Stimulated activated CD8-positive, alpha-beta memory T cell treated with anti-CD3 and anti-CD28 coated beads, Interleukin-2, amount 100 ng/mL, for 48 hours (primary cell): Measurements from ENCODE around the gene IL1RN.

Source experiments
- DNase-seq, 2 donors: peaks; one replicate each; pipeline ENCODE4 v3.0.0-alpha.2; 2020; ENCODE audit warnings: low read depth in 2 of 2

IL1RN gene

DNA sequence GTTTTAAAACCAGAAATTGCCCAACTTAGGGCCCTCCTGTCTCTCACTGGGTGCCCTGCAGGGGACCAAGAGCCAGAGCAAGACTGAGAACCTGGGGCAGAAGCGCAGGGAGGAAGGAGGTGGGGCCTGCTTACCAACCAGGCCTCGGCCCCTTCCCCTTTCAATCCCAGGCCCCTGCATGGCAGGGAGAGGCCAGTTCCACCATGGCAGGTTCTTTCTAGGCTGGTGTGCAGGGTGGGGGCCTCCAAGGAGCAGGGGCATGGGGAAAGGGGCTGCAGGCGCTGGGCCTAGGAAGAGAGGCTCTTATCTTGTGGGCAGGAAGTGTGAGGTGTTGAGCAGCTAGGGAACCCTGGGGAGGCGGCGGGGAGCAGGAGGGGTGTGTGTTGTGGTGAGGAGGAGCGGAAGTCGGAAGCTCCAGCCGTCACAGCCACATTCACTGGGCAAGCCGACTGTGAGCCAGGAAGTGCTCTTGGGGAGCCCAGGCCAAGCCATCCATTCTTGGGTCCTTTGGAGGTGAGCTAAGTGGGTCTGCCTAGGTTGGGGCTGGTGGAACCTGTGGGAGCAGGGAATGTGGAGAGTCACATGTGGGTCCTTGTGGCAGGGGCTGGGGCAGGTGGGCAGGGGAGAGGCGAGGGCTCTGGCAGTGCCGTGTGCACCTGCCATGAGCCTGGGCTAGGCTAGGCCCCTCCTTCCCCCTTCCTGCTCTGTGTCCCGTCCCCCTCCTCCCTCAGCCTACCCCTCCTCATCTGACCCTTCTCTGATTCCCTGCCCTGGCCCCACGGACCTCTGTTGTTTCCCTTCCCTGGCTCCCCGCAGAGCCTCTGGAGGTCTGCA lies 46.4 kb downstream of the IL1RN start, which contains the start of gene PSD4:
TSS of gene PSD4 (plus strand) at position 430 of the 834 bp plus-strand sequence. CDS start 8,486 bp downstream, outside the sequence.
- DNase-seq = peak; percentile 79

DNA sequence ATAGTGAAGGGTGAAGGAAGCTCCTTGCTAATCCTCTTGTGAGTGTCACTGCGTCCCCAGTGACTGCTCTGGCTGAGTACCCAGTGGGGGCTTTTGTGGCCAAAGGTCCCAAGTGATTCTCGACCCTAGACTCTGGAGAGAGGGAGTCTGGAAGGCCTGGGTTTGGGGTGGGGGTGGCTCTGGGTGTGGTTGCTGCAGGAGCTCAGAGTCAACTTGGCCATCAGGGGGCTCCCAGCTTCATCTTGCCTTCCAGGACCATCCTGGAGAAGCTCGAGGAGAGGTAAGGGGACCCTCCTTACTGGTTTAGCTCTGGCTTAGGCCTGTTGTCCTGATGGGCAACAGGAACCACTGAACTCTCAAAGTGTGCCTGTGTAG lies 47.0 kb downstream of the IL1RN start:
- DNase-seq = no peak

DNA sequence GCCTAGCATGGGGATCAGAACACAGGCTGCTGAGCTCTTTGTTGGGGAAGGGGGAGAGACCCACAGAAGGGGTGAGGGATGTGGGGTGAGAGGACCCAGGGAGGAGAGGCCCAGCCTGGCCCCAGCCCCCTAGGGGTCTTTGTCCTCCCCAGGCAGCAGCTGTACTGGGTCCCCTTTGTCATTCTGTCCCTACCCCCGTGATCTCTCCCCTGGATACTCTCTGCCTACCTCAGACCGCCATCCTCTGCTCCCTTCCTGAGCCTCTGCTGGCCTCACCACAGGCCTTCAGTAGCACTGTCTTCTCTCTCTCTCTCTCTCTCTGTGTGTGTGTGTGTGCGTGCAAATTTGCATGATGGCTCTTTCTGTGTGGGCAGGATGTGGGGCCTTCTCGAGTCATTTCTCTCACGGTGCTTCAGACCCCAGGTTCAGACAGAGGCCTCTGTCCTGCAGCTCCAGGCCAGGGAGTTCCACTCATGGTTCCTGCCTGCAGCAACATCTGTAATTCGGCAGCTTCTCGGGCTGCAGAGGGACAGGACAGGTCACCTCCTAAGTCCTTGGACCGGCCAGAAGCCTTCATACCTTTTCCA lies 47.7 kb downstream of the IL1RN start:
- peak in 1 of 2 donors; percentile 55 for DNase-seq

DNA sequence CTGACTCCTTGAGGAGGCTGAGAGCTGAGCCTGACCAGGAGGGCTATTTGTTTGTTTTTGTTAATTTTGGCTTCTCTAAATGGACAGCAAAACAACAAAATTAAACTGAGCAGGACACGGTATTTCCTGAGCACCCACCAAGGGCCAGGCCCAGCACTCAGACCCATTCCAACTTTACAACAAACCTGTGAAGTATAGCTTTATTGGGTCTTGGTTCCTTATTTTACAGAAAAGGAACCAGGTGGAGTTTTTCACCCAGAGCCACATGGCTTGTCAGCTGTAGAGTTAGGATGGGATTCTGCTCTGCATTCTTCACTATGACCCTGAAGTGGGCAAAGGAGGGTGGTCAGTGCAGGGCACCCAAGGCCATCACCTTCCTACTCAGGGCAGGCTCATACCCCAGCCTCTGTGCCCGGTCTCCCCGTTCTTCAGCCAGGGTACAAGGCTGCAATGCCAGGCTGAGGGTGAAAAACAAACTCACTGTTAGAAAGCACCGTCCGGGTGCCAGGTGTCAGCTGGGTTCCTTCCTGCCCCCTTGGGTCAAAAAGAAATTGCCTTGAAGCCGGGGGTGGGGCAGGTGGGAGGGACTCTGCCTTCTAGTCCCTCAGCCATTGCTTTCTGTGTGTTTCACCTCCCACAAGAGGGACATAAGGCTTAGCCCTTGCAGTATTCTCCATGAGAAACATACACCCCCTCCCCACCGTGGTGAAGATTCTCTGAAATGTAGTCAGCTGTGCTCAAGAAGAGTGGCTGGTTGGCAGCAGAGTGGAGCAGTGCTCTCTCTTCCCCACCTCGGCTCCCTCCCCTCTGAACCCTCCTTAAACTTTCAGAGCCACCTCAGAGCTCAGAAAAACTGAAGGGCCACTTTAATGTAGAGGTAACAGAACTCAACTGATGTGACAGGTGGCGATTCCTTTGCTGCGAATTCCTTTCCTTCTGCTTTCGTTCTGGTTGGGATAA lies 48.6 kb downstream of the IL1RN start:
- DNase-seq = no peak

DNA sequence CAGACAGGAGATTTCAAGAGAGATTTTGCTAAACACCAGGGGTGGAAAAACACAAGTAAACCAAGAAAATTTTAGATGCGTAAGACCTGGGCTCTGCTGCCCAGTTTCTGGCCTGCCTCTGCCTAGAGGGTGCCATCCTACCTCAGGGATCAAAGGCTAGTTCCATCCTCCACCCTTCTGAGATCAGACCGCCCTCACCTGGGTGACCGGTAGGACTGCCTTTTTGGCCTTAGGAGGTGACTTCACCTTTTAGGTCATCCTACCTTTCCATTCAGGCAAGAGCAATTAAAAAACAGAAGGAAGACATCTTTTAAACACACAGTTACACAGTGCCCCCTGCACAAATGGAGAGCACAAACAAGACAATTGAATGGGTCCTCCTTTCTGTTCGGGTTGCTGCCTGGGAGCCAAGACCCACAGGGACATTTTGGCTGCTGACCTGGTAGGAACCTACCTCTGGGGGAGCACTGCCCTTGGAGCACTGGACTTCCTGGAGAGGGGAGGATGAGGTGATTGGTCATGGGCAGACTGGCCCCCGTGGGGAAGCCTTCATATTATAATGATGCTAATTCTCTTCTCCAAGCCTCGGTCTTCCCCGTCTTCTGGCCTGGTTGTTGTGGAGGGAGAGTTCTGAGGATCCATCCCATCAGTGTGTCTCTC lies 49.4 kb downstream of the IL1RN start:
- no peak for DNase-seq

DNA sequence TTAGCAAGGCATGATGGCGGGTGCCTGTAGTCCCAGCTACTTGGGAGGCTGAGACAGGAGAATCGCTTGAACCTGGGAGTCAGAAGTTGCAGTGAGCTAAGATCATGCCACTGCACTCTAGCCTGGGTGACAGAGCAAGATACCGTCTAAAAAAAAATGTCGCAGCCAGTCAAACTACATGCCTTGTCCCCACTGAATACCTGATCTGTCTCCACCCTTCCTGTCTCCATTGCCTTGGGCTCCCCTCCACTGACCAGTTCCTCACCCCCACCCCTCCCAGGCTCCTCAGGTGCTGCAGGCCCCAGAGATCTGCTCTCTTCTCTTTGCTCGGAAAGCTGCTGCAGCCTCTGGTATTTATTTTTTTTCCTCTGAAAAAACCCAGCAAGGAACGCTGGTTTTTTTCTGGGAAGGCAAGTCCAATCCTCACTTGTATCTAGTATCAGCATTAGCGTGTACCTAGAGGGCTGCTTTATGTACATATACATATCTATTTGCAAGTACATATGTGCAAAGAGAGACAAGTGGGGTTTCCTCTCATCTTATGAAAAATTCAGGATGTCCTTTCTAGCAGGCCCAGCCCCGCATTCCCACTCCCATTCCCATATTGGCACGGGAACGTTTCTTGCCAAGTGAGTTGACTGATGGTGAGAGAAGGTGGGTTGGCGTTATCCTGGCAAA lies 50.8 kb downstream of the IL1RN start:
- DNase-seq = no peak

DNA sequence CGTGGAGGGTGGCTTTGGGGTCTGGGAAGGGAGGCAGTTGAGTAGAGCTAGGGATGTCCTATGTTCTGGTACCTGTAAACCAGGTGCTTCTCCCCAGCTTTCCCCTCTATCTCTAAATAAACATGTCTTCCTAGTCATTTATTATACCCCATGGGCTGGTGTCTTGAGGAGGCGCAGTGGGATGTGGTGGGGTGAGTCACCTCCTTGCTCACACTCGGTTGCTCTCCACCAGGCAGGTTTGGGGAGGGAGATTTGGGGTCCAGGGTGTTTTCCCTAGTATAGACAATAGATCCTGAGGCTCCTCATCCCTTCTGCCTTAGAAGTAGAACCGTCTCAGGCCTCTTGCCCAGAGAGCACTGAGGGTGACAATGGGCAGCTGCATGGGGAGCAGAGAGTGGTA lies 51.5 kb downstream of the IL1RN start:
- no peak for DNase-seq

DNA sequence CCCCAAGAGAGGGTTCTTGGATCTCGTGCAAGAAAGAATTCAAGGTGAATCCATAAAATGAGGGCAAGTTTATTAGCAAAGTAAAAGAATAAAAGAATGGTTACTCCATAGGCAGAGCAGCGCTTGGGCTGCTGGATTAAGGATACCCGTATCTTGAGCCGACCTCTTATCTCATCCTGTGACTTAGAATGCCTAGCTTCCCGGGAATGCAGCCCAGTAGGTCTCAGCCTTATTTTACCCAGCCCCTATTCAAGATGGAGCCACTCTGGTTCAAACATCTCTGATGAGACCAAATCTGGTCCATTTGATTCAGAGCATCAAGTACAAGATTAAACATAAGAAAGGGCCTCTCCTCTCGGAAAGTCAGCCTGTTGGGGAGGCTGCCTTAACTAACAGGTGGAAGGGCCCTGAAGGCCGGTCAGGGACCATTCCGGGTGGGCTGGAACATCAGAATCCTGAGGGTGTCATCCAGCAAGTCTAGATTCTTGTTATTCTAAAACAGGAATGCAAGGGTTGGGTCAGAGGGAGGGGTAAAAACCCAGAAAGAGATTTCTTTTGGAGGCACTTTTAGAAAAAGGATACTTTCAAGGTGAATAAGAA lies 52.1 kb downstream of the IL1RN start:
- no peak for DNase-seq

DNA sequence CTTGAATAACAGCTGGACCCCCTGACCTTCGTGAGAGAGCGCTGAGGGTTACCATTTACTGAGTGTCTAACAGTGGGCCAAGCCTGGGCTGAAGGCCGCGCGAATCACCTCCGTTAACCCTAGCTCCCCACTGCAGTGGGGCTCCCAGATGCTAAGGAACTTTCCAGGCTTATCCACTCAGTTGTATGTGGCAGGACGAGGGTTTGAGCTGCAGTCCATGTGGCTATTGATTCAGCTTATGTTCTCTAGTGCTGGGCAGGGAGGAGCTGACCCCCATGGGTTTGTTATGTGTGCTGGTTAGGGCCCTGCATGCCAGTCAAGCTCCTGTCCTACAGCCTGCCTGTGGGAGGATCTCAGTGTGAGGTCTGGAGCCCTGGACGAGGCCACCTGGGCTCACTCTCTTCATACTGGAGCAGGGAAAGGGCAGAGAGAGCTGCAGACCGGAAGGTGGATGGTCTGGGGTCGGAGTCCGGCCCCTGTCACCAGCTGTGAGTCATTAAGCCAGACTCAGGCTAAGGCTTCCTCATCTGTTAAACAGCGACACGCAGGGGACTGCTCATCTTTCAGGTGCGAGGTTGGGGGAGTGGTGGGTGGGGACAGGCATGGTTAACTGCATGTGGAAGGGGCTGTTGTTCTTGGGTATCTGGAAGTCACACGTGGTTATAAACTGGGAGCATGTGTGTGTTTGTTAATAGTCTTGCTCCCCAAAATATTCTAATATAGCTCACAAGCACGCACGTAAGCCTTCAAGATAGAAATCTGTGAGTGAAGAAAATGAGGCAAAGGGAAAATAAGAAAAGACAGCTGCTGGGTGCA lies 52.9 kb downstream of the IL1RN start:
- DNase-seq = no peak

DNA sequence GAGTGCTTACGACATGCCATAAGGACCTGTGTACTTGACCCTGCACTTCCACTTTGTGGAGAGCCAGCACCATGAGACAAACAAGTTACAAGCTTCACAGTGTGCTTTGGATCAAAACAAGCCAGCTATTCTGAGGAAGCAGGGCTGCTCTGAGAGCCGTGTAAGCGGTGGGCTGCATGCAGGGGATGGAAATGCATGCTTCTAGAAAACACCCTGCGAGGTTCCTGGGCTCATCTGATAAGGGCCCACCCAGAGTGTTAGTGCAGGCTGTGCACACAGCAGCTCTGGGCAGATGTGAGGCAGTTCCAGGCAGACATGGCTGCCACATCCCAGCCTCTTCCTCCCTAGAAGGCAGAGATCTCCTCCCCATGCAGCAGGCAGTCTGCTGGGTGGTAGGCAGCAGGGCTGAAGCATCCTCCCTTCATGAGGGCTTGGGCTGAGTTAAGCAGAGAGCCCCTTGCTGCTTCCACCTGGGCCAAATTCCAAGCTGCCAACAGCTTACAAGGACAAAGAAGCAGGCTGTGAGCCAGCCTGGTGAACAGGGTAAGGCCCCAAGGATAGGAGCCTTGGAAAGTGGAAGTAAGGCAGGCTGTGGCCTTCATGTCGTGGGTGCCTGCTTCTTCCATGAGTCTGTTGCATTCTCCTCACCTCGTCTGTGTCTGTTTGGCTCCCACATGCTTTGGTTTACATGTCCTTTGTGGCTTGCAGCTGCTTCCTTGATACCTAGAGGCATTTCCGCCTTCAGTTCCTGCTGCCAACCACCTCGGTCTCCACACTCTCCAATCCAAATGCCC lies 54.1 kb downstream of the IL1RN start:
- no peak for DNase-seq

DNA sequence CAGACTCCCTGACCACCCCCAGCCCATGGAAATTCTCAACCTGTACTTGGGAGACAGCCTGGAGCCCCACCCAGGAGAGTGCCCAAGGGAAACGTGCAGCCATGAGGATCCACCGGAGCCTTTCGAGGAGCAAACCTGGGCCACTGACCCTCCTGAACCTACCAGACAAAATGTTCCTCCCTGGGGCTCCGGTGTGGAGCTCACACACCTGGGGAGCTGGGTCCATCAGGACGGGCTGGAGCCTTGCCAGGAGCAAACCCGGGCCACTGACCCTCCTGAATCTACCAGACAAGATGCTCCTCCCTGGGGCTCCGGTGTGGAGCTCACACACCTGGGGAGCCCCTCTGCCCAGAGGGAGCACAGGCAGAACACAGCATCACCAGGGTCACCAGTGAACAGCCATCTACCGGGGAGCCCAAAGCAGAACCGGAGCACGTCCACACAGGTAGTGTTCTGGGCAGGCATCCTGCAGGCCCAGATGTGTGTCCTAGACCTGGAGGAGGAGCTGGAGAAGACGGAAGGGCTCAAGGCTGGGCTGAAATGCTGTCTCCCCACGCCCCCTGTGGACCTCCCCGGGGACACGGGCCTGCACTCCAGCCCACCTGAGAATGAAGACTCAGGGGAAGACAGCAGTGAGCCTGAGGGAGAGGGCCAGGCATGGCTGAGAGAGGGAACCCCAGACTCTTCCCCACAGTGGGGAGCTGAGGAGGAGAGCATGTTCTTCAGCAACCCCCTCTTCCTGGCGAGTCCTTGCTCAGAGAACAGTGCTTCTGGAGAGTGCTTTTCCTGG lies 55.3 kb downstream of the IL1RN start:
- DNase-seq = no peak

DNA sequence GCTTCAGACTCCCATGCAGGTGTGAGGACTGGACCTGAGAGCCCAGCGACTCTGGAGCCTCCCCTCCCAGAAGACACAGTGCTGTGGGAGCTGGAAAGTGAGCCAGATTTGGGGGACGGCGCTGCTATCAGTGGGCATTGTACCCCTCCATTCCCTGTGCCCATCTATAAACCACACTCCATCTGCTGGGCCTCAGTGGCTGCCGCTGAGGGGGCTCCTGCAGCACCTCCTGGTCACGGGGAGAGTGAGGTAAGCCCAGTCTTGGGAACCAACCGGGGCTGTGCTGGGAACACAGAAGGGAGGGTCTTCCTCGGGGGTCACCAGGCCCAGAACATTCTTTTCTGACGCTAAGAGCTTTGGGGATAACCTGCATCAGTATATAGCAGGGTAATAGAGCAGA lies 55.9 kb downstream of the IL1RN start:
- DNase-seq = no peak
